Central memory CD4-positive, alpha-beta T cell (primary cell): ENCODE results near the gene KCTD6.

Experiments
- DNase-seq: peaks from one replicate; pipeline ENCODE4 v3.0.0; 2022
- total RNA-seq, 3 experiments: gene quantifications; one replicate each; lab custom pipeline; 2026; lab: John Stamatoyannopoulos, UW

Gene KCTD6
- 5.4 to 15.0 (median 12.1) reads per million in 3 experiments for total RNA-seq

DNA sequence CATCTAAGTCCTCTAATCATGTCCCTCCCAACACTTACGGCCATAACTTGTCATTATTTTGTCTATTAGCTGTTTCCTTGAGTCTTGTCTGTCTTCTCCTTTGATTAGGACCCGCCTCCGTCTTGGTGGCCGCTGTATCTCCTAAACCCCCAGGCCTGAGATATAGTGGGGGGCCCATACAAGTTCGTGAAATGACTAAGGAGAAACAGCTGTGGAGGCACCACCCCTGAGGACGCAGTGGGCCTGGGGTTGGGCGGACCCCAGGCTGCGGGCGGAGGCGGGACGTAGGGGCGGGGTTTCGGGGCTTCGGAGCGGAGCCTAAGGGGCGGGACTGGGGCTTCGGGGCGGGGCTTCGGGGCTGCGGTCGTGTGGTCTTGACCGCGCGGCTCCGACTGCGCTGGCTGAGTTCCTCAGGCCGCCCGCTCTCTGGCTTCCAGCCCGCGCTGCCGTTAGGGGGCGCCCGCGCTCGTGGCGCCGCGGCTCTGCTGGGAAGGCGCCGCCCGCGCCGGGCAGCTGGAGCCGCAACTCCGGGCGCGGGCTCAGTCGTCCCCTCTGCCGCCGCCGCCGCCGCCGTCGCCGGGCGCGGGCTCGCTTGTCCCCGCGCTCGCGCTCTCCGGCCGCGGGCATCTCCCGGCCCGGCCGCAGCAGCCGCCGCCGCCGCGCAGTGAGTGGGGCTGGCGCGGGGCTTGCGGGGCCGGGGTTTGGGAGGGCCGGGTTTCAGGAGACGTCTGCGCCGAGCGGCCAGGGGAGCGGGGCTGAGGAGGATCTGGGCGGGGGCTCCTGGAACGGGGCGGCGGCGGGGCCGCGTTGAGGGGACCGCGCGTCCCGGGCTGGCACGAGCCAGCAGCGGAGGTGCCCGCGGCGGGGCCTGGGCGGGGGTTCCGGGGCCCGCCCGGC, at the start of gene KCTD6:
Gene KCTD6, plus strand, starts transcription at position 591 of the 897 bp plus-strand sequence. CDS start 6,660 bp downstream, outside the sequence.
- DNase-seq: peak; percentile 82

DNA sequence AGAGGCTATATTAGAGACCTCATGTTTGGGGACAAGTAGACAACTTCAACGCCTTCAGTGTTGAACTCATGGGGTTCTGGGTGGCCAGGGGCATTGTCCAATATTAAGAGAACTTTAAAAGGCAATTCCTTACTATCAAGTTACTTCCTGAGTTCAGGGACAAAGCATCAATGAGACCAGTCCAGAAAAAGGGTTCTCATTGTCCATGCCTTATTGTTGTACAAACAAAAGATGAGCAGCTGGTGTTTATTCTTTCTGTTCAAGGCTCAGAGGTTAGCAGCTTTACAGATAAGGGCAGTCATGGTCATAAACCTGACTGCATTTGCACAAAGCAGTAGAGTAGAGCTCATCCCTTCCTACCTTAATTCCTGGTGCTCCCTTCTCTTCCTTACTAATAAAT, 39.7 kb upstream of the KCTD6 start:
- no peak for DNase-seq

DNA sequence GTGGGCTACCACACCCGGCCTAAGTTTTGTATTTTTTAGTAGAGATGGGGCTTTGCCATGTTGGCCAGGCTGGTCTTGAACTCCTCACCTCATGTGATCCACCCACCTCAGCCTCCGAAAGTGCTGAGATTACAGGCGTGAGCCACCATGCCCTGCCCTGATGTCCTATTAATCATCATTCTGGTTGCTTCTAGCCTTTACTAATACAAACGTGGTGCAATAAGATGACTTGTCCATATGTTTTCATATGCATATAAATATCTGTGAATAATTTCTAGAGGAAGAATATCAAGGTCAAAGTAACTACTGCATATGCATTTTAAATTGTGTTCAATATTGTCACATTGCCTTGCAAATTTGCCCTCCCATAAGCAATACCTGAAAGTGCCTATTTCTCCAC, 32.7 kb upstream of the KCTD6 start:
- DNase-seq: no peak

DNA sequence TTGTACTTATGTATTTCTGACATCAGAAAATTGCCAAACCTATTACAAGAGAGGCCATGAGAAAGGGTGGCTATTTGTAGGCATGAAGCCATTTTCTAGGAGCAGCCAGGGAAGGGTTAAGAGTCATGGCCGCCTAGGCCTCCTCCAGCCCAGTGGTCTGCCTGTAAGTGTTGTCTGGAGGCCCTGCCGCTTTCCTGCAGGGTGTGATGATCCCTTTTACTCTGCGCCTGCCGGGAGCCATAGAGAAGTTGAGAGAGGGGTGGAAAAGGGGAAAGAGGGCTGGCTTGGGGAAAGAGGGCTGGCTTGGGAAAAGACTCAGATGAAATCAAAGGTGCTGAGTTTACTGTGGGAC, 29.1 kb upstream of the KCTD6 start:
- DNase-seq: no peak

DNA sequence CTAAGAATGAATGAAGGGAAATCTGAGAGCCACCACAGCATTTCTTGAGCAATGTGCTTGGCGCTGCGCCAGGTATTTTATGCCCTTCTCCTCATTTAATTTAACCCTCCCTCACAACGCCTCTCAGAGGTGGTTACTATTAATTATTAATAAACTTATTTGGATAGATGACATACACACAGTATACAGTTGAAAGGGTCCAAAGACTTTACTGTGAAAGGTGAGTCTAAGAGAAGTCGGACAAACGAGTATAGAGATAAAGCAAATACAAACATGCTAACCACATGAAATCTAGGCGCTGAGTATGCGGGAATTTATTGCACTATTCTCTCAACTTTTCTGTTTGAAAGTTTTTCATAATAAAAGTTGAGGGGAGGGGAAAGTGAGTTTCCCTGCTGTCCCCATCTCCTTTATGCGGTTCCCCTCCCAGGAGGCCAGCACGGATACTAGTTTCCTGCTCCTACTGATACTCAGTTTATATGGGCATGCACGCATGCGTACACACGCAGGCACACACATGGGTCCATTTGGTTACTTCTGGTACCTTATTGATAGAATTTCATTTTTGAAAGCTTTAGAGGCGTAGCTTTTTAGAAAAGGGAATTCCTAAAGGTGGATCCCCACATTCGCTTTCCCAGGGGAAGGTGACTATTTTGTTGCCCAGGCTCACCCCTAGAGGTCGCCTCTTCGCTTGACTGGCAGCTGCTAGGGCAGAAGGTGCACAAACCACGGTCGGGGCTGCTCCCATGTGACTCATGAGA, 28.5 kb upstream of the KCTD6 start:
- peak; percentile 41 for DNase-seq

DNA sequence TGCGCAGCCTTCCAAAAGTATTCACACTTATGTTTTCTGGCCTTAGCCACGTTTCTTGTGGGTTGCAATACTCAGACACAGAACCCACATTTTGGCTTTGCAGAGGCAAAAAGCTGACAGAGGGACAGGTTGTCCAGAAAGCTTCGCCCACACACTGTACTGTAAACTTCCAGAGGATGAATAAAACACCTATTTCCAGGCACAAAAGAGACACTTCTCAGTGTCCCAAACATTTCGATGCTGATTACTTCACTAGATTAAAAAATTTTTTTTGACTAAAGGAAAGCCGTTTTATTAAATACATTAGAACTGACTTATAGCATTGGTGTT, 28.0 kb upstream of the KCTD6 start:
- no peak for DNase-seq

DNA sequence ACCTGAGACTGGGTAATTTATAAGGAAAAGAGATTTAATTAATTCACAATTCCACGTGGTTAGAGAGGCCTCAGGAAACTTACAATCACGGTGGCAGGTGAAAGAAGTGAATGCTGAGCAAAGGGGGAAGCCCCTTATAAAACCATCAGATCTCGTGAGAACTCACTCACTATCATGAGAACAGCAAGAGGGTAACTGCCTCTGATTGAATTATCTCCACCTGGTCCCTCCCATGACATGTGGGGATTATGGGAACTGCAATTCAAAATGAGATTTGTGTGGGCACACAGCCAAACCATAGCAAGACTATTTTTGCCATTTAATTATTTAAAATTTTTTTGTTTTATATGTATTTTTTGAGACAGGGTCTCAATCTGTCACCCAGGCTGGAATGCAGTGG, 27.0 kb upstream of the KCTD6 start:
- no peak for DNase-seq

DNA sequence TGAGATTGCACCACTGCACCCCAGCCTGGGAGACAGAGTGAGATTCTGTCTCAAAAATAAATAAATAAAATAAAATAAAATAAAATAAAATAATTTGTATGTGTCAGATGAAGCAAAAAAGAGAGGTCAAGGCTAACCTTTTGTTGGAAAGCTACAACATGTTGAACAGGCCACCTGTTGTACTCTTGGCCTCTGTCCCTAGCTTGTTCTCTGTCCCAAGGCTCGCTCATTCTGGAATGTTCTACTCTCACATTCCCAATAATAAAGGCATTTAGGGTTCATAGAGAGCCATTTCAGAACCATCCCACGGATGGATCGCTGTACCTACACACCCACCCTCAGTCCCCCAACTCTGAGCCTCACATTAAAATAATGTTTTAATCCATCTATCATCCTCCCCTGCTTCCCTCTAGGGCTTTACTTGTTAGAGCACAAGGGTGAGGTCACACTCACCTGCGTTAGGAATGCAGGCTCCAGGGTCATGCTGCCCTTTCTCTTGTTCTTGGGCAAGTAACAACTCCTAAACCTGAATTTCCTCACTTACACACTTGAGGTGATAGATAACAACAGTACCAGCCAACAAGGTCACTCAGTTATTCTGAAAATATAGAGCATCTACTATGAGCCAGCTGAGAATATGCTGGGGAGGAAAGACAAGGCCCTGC, 24.9 kb upstream of the KCTD6 start:
- no peak for DNase-seq

DNA sequence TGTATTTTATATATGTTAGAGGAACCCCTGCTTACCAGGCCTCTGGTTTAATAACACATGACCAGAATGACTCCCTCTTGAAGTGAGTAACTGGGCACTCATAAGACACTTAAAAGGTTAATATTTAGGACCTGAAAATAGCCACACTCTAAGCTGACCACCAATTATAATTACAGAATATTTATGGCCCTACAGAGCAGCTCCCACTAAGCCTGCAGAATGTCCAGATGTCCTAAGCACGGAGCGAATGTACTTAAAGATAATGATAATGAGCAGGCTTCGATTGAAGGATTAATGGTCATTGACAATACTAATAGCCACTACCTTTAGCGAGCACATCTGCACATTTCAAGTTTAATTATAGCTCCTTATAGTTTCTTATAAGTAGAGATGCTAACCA, 22.8 kb upstream of the KCTD6 start:
- DNase-seq: no peak

DNA sequence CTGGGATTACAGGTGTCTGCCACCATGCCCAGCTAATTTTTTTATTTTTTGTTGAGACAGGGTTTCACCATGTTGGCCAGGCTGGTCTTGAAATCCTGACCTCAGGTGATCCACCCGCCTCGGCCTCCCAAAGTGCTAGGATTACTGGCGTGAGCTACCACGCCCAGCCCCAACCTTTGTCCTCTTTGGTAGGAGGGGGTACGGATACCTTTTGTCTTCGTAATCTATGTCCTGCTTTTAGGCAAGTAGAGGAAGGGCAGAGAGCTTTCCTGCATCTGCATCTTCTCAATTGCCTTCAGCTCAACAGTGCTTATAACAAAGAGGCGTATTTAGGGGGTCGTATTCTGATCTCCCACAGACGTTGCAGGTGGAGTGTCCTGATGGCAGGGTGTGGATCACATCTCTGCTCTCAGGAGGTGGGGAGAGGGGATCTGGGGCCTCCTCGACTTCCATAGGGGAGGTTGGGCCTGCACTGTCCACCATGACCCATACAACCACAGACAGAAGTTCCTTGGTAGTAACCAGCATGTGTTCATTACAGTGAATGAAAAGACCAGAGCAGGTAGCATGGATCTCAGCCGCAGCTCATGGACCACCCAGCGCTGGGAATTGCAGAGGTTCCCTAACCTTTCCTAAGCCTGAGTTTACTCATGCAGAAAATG, 21.4 kb upstream of the KCTD6 start:
- DNase-seq: no peak

DNA sequence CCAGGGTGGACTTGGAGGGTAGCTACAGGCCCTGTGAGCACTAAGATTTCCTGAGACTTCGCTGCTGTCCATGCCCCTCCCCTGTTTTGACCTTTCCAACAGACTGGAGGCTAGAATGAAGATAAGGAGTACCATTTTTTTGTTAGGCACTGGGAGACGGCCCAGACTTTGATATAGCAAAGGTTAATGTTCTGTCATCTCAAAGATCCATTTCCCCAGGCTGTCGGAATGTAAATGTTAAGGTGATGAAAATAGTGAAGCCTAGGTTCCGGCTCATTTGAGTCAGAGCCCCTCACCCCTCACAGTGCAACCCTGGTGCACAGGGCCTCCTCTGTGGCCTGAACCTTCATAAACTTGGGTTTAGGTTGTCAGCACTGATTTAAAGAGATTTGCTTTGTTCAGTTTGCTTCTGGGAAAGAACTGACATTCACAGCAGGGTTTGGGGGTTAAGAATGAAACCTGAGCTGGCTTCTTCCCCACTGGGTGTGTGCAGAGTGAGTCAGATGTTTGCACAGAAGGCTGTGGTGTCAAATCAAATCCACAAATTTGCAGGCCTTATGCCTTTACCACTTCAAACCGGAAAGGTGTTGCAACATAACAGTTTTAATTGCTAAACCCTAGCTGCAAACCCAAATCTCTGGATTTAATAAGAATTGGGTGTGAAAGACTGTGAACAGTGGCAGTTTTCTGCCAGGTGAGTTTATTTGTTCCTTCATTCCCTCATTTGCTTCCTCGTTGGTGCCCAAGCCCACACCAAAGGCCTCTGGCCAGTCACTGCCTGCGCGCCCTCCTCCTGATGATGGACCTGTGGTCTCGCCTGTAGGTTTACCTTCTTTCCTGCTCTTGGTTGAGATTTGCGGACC, 20.6 kb upstream of the KCTD6 start:
- peak; percentile 24 for DNase-seq

DNA sequence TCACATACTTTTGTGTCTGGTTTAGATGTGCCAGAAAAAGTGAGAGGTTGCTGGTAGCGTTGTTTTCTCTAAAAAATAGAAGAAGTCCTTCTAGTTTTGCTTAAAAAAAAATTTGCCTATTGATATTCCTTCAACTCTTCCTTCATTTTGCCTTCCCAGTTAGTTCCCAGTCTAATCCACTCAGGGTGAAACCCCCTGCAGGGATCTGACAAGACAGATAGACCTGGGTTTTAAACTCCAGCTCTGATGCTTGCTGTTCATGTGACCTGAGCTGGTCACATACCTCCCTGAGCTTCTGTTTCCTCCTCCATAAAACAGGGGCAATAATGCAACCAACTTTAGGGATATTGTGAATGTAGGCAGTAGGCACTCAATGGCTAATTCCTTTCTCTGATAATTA, 18.6 kb upstream of the KCTD6 start:
- no peak for DNase-seq

DNA sequence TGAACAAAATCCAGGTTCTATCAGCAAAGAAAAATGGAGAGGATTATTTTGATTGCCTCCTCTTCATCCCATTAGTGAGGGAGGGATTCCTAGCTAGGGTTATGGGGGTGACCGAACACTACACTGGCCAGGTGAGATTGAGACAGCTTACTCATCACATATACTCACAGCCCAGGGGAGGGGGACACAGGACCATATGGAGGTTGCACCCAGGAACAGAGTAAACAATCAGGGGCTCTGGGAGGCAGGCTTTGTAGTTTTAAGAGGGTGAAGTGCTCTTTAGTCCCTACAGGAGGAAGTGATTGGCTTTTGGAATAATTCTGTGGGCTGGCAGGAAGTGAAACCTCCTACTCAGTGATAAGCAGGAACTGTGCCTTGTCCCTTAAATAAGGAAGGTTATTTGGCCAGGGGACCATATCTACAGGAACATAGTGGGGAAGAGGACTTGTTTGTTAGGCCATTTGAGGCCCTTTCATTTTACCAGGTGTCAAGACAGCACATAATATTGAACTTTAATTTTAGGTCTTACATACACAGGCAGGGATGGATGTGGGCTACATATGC, 17.5 kb upstream of the KCTD6 start:
- no peak for DNase-seq

DNA sequence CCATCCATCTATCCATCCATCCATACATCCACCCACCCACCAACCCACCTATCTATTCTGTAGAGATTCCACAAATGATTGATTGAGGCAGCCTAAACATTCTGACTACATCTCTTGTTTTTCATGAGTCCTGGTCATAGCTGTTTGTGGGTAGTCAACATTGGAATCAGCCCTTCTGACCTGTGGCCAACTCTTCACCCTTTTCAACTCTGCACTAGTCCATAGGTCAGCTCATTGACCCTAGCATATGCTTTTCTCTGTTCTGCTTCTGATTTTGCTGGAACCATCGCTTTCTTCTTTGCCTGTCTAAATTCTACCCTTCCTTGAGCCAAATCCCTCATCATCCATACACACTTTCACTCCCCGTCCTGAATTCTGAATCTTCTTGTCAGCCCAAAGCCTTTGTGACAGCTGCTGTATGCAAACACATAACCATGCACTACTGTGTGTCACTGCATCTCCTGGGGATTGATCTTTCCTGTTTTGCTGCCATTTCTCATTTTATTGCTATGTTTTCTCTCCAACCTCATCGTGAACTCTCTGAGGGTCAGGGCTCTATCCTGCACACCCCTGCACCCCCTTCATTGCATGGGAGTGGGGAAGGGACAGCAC, 16.8 kb upstream of the KCTD6 start:
- DNase-seq: no peak

DNA sequence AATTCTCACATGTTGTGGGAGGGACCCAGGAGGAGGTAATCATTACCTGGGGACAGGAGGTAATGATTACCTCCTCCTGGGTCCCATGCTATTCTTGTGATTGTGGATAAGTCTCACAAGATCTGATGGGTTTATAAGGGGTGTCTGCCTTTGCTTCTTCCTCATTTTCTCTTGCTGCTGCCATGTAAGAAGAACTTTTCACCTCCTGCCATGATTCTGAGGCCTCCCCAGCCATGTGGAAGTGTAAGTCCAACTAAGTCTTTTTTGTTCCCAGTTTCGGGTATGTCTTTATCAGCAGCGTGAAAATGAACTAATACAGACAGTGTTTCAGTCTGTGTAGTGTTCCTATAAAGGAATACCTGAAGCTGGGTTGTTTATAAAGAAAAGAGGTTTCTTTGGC, 13.1 kb upstream of the KCTD6 start:
- DNase-seq: no peak

DNA sequence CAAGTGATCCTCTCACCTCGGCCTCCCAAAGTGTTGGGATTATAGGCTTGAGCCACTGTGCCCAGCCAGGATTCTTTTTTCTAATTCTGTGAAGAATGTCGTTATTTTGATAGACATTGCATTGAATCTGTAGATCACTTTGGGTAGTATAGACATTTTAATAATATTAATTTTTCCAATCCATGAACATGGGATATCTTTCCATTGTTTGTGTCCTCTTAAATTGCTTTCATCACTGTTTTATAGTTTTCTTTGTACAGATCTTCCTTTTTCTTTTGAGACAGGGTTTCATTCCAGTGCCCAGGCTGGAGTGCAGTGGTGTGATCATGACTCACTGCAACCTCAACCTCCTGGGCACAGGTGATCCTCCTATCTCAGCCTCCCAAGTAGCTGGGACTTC, 11.6 kb upstream of the KCTD6 start:
- no peak for DNase-seq

DNA sequence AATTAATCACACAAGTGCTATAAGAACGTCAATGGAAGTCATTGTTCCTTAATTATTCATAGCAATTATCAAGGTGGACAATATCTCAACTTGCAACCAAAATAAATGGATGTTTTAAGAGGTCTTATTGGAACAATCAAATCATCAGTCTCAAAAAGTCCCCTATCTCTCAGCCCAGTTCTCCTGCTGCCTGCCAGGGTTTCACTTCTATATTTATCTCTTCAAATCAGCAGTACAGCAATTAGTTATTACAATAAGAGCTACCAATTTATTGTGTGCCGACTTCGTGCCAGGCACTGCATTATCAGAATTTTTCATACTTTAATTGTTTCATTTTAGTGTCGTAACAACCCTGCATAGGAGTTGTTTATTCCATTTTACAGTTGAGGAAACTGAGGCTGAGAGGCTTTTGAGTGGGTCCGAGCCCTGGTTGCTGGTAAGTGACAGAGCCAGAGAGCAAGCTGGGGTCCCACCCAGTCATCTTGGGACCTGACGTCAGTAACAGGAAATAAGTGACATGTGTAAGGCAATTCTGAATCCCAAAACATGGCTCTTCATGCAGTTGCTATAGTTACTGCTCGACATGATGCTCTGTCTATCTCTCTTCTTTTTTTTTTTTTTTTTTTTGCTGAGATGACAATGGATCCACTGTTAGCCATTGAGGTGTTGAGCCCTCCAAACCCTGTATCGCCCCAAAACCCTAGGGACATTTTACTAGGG, 8.8 kb upstream of the KCTD6 start:
- DNase-seq: no peak

DNA sequence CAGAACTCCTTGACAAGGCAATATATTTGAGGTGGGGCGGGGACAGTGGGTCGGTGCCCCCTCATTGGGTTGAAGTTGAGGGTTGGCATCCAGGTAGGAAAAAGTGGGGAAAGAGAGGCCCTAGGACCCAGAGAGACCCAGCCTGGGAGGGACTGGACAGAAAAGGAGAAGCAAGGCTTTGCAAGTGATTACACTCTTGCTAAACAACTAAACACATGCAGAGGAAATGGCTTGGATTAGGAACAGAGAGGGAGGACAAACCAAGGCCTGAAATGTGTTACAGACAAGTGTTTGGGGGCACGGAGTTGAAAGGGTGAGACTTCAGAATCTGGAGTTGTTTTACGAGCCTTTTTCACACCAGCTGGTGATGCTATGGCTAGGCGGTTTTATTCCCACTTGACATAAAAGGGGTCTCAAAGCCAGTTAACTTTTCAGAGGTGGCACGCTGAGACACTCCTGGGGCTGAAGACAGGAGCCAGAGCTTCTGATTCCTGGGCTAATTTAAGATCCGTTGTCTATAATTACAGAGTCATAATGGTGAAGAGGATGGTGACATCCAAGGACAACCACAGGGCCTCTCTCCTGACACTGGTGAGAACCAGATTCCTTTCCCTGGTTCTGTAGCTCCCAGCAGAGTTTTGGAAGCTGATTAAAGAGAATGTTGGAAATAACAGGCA, 7.7 kb upstream of the KCTD6 start:
- no peak for DNase-seq

DNA sequence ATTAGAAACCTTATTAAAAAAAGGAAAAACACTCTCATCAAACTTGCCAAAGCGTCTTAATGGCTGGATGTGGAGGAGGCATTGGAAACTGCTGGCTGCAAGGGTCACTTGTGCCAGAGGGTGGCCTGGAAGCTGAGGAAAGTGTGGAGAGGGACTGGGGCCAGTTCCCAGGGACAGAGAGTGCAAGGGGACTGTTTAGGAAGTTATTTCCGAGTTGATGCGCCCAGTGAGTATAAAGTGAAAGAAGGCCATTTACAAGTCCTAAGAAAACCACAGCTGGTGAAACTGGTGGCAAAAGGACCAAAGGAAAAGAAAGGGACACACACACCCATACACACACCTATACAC, 7.2 kb upstream of the KCTD6 start:
- no peak for DNase-seq

DNA sequence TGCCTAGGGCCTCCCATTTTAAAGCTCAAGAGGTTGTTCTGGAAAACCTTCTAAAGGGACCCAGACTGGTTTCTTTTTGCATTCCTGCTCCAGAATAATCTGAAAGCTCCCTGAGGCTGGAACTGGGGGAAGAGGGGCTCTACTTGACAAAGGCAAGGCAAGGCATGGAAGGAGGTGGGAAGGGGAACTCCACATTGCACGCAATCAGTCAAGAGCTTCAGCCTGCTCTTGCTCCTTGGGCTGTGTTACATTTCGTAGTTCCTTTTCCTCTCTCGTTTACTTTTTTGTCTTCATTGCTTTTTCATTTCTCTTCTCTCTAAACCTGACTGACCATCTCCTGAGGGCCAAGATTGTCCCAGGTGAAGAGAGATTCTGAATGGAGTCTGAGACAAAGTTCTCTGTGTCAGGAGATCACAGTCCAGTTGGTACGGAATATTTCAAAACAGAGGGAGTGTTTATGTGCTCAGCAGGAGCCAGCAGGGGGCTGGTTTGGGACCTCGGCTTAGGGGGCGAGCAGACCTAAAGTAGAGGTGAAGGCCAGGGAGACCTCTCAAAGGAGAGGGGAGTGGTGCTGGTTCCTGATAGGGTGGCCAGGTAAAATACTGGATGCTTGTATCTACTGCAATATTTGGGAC, 6.0 kb upstream of the KCTD6 start:
- no peak for DNase-seq
